AG04449 (cell line): ENCODE measurements around the gene SLC45A3.
A peak's percentile ranks its signal among the peaks of the same experiment; 100 is the strongest.
"Not testable (repeated sequence)": the region's sequence is repeated elsewhere in the genome, so short reads cannot be mapped to it uniquely, and the experiment has no call there.

Experiments
- CTCF ChIA-PET: fragments of 350-600 bp; formaldehyde crosslinking; extraction: SDS; loops from one replicate; lab custom pipeline; 2021; ENCODE audit warnings: antibody characterized with exemption; lab: Yijun Ruan, JAX
- POLR2A ChIA-PET: fragments of 400-600, 350-600 bp; formaldehyde crosslinking; extraction: SDS; loops from one replicate; lab custom pipeline; 2020; ENCODE audit warnings: antibody characterized with exemption, inconsistent platforms; lab: Yijun Ruan, JAX
- DNase-seq: peaks from one replicate; pipeline ENCODE4 v3.0.0-alpha.2; 2010; ENCODE audit warnings: low read depth, low spot score
- H3K4me3 ChIP-seq: 2 replicates; pipeline ENCODE4 v1.5.1; 2011; ENCODE audit warnings: low read depth, mild to moderate bottlenecking, control low read depth, low read length
- TF ChIP-seq, protein P1 (sequence below): IDR thresholded peaks from one replicate; pipeline ENCODE4 v1.5.1; 2011; ENCODE audit warnings: mild to moderate bottlenecking, moderate library complexity, low read length, control low read depth, inconsistent platforms; ENCODE audit not compliant: insufficient read depth; ENCODE audit errors: missing control alignments

Gene SLC45A3

DNA sequence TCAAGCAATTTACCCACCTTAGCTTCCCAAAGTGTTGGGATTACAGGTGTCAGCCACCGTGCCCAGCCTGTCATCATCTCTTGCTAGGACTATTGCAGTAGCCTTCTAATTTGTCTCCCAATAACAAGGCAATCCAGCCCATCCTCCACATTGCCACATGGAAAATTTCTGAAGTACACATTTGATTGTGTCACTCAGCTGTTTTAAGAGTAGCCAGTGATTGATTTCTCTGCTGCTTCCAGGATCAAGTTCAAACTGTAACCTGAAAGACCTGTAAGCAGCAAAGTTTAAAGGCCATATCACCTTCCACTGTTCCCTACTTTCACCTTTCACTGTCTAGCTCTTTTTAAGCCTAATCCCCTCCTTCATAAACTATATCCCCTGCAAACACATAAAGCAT lies 40.7 kb downstream of the SLC45A3 start:
- CTCF ChIA-PET = interaction anchor here (4.1 to 11.7 kb wide), 2 partner anchors 18 to 48 kb away, joined by 31 to 148 read pairs; no protein-coding TSS in a partner anchor

DNA sequence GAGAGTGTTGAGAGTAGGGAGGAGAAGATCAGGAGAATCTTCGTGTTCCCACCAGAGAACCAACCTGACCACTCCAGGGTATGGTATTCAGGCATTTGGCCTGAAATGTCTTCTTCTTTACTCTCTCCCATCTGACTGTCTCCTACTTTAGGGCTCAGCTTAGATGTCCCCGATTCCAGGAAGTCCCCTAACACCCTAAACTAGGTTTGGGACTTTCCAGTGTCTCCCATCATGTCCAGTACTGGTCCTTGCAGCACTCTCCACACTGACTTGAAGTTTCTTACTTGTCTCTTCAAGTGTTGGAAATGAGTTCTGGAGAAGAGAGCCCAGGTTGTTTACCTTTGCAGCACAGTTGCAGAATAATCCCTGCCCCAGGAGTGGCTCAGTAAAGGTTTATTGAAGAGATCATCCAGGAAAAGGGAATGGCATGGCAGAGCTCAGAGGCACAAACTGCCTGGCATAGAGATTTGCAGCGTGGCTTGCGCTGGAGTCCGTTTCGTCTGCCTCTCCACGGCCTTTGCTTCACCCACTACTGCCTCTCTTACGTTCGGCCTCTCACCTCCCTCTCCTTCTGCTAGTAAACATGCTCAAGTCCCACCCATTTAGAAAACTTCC lies 42.3 kb downstream of the SLC45A3 start:
- TF ChIP-seq, protein P1, sequence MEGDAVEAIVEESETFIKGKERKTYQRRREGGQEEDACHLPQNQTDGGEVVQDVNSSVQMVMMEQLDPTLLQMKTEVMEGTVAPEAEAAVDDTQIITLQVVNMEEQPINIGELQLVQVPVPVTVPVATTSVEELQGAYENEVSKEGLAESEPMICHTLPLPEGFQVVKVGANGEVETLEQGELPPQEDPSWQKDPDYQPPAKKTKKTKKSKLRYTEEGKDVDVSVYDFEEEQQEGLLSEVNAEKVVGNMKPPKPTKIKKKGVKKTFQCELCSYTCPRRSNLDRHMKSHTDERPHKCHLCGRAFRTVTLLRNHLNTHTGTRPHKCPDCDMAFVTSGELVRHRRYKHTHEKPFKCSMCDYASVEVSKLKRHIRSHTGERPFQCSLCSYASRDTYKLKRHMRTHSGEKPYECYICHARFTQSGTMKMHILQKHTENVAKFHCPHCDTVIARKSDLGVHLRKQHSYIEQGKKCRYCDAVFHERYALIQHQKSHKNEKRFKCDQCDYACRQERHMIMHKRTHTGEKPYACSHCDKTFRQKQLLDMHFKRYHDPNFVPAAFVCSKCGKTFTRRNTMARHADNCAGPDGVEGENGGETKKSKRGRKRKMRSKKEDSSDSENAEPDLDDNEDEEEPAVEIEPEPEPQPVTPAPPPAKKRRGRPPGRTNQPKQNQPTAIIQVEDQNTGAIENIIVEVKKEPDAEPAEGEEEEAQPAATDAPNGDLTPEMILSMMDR = no peak
- DNase-seq = no peak
- no peak overlapping the region for H3K4me3 ChIP-seq
- ChIA-PET CTCF (interaction anchor here (1.1 to 11.7 kb wide), 4 partner anchors 19 to 109 kb away, joined by 3 to 148 read pairs (median 6); no protein-coding TSS in a partner anchor), POLR2A (no interaction called here)

More for the DNA sequence above, 40.7 kb downstream of the SLC45A3 start:
- no peak overlapping the region for H3K4me3 ChIP-seq
- TF ChIP-seq, protein P1 = no peak
- POLR2A ChIA-PET = no interaction called here
- no peak for DNase-seq

DNA sequence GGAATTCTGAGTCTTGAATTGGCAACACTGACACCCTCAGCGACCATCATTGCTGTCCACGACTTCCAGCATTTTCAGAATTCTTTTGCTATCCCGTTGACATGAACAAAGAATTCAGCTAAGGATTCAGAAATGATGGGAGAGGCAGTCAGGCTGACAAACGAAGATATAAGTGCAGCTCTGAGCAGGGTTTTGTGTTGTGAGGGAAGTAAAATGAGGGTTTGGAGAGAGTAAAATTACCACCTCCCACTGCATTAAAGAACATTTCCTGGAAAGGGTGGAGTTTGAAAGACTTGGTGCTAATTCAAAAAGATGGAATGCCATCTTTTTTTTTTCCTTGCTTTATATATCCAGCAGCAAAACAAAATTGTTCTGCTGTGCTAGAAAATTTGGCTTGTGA lies 43.6 kb downstream of the SLC45A3 start:
- no peak for DNase-seq
- no peak overlapping the region for H3K4me3 ChIP-seq
- ChIA-PET POLR2A (no interaction called here), CTCF (interaction anchor here (0.9 to 11.7 kb wide), 8 partner anchors 9 to 151 kb away, joined by 3 to 148 read pairs (median 3); no protein-coding TSS in a partner anchor)
- TF ChIP-seq, protein P1 = no peak

GRCh38 chr1:205636138-205636530 lies 44.2 kb downstream of the SLC45A3 start:
- POLR2A ChIA-PET, H3K4me3 ChIP-seq: not testable (repeated sequence)
- CTCF ChIA-PET = interaction anchor here (0.6 to 11.7 kb wide), 11 partner anchors 8 to 482 kb away, joined by 3 to 148 read pairs (median 3); no protein-coding TSS in a partner anchor

GRCh38 chr1:205633421-205633976 lies 46.8 kb downstream of the SLC45A3 start:
- CTCF ChIA-PET = interaction anchor here (1.4 to 7.1 kb wide), 11 partner anchors 10 to 296 kb away, joined by 3 to 142 read pairs (median 6); no protein-coding TSS in a partner anchor
- DNase-seq = no peak
- H3K4me3 ChIP-seq = no peak overlapping the region
- POLR2A ChIA-PET = no interaction called here
- TF ChIP-seq, protein P1 = no peak

More at GRCh38 chr1:205636138-205636530, 44.2 kb downstream of the SLC45A3 start:
- DNase-seq = not testable (repeated sequence)

- peak overlapping the region; percentile 74 for H3K4me3 ChIP-seq
- ChIA-PET CTCF (interaction anchor here (0.6 to 7.1 kb wide), 24 partner anchors 9 to 296 kb away, joined by 3 to 142 read pairs (median 6); no protein-coding TSS in a partner anchor), POLR2A (interaction anchor here (0.8 to 1.4 kb wide), 3 partner anchors 40 to 116 kb away, joined by 3 to 5 read pairs (median 5); no protein-coding TSS in a partner anchor)
- TF ChIP-seq, protein P1 = no peak
- DNase-seq = no peak
These were observed 47.6 kb downstream of the SLC45A3 start for GRCh38 chr1:205632669-205633169.
